A673 (cell line): ENCODE data around the gene PRKG1. TPM values are rescaled to one million over a fixed set of nuclear protein-coding genes. Genes with fewer than 3 reads are reported as not detected.

Experiments
- BruUV-seq: library from RNA; stranded (reverse); fragments of 400-500 nt; replicated peaks from 2 replicates; lab custom pipeline; 2021; lab: Mats Ljungman, UMichigan
- CTCF ChIA-PET: fragments of 300-600 bp; sonication (Branson Sonifier 250); formaldehyde crosslinking; loops from one replicate; lab custom pipeline; 2022; ENCODE audit warnings: antibody characterized with exemption; lab: Charles Lee
- POLR2A ChIA-PET: fragments of 300-600 bp; sonication (Branson Sonifier 250); formaldehyde crosslinking; loops from one replicate; lab custom pipeline; 2022; ENCODE audit warnings: antibody characterized with exemption; ENCODE audit not compliant: low non-redundant PET; lab: Charles Lee
- DNase-seq: peaks from one replicate; pipeline ENCODE4 v3.0.0-alpha.2; 2015; ENCODE audit warnings: low spot score
- H3K27ac ChIP-seq: fragments of 200-600 bp; sonication (generic); 2 replicates; pipeline ENCODE4 v1.5.1; 2016; ENCODE audit warnings: mixed run types, low read depth, mild to moderate bottlenecking, mixed read lengths, antibody characterized with exemption, low read length; ENCODE audit not compliant: poor library complexity, severe bottlenecking
- H3K27me3 ChIP-seq: fragments of 200-600 bp; sonication (generic); replicated peaks from 2 replicates; pipeline ENCODE4 v1.6.1; 2017; ENCODE audit warnings: mixed run types, low read depth, mild to moderate bottlenecking, mixed read lengths, antibody characterized with exemption, low read length; ENCODE audit not compliant: insufficient read depth, poor library complexity
- H3K36me3 ChIP-seq: fragments of 200-600 bp; sonication (generic); 2 replicates; pipeline ENCODE4 v1.6.1; 2016; ENCODE audit warnings: mixed run types, mild to moderate bottlenecking, mixed read lengths, antibody characterized with exemption, low read length; ENCODE audit not compliant: insufficient read depth, poor library complexity, severe bottlenecking
- H3K4me1 ChIP-seq: fragments of 200-600 bp; sonication (generic); 2 replicates; pipeline ENCODE4 v1.6.1; 2017; ENCODE audit warnings: mixed run types, mild to moderate bottlenecking, mixed read lengths, antibody characterized with exemption, low read length; ENCODE audit not compliant: insufficient read depth, poor library complexity, severe bottlenecking
- H3K4me3 ChIP-seq: fragments of 200-600 bp; sonication (generic); 2 replicates; pipeline ENCODE4 v1.5.1; 2016; ENCODE audit warnings: low read depth, mixed run types, mild to moderate bottlenecking, mixed read lengths, low read length; ENCODE audit not compliant: poor library complexity, severe bottlenecking
- H3K9me3 ChIP-seq: fragments of 200-600 bp; sonication (generic); 2 replicates; pipeline ENCODE4 v1.6.1; 2016; ENCODE audit warnings: mixed run types, low read depth, mild to moderate bottlenecking, mixed read lengths, antibody characterized with exemption, low read length; ENCODE audit not compliant: poor library complexity, severe bottlenecking
- EZH2 ChIP-seq: fragments of 200-600 bp; sonication (generic); IDR thresholded peaks from 2 replicates; pipeline ENCODE4 v1.6.1; 2017; ENCODE audit warnings: borderline replicate concordance, low read depth, mild to moderate bottlenecking, mixed read lengths, antibody characterized with exemption, low read length; ENCODE audit not compliant: poor library complexity, severe bottlenecking
- intact Hi-C: fragments of 100-400 bp; cut with micrococcal nuclease; formaldehyde crosslinking; loops from one replicate; pipeline ENCODE4 v1.10.0; 2022; ENCODE audit not compliant: unreplicated experiment
- total RNA-seq: library from RNA; stranded (reverse); gene quantifications from 2 replicates; pipeline ENCODE4 v1.2.3, GENCODE V29; 2021
- TF ChIP-seq, protein P1 (sequence below): fragments of 300-800, 200-600 bp; sonication (generic); conservative IDR thresholded peaks from 2 replicates; pipeline ENCODE4 v1.5.1; 2017; ENCODE audit warnings: low read depth, mild to moderate bottlenecking, antibody characterized with exemption, low read length, moderate library complexity, mixed read lengths

The PRKG1 gene
- total RNA-seq, 1 experiment from 2014 or later, result 0.58 TPM

- intact Hi-C loops, result no loop called here
- H3K4me1 ChIP-seq, result no peaks in the 10 kb centered on the region
- DNase-seq, result no peak
- TF ChIP-seq EZH2, result no peak
- TF ChIP-seq, protein P1, sequence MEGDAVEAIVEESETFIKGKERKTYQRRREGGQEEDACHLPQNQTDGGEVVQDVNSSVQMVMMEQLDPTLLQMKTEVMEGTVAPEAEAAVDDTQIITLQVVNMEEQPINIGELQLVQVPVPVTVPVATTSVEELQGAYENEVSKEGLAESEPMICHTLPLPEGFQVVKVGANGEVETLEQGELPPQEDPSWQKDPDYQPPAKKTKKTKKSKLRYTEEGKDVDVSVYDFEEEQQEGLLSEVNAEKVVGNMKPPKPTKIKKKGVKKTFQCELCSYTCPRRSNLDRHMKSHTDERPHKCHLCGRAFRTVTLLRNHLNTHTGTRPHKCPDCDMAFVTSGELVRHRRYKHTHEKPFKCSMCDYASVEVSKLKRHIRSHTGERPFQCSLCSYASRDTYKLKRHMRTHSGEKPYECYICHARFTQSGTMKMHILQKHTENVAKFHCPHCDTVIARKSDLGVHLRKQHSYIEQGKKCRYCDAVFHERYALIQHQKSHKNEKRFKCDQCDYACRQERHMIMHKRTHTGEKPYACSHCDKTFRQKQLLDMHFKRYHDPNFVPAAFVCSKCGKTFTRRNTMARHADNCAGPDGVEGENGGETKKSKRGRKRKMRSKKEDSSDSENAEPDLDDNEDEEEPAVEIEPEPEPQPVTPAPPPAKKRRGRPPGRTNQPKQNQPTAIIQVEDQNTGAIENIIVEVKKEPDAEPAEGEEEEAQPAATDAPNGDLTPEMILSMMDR, result no peak
- H3K27me3 ChIP-seq, result no peaks in the 10 kb centered on the region
- H3K4me3 ChIP-seq, result no peak overlapping the region
- no peaks in the 10 kb centered on the region for H3K36me3 ChIP-seq
- POLR2A ChIA-PET, result no interaction called here
- no peaks in the 10 kb centered on the region for H3K9me3 ChIP-seq
- CTCF ChIA-PET, result no interaction called here
- H3K27ac ChIP-seq, result no peak overlapping the region
- no TSS peak for BruUV-seq
These were observed 478.6 kb downstream of the PRKG1 start for GRCh38 chr10:51552879-51553278.

- no TSS peak for BruUV-seq
- Histone ChIP-seq H3K27ac (no peak overlapping the region), H3K4me3 (no peak overlapping the region), H3K36me3 (no peaks in the 10 kb centered on the region), H3K9me3 (no peaks in the 10 kb centered on the region), H3K4me1 (no peaks in the 10 kb centered on the region), H3K27me3 (no peaks in the 10 kb centered on the region)
- intact Hi-C loops, result no loop called here
- CTCF ChIA-PET, result no interaction called here
- POLR2A ChIA-PET, result no interaction called here
- TF ChIP-seq, protein P1, result no peak
- no peak for TF ChIP-seq EZH2
- DNase-seq, result no peak
These were observed 490.7 kb downstream of the PRKG1 start for GRCh38 chr10:51564896-51565510.

DNA sequence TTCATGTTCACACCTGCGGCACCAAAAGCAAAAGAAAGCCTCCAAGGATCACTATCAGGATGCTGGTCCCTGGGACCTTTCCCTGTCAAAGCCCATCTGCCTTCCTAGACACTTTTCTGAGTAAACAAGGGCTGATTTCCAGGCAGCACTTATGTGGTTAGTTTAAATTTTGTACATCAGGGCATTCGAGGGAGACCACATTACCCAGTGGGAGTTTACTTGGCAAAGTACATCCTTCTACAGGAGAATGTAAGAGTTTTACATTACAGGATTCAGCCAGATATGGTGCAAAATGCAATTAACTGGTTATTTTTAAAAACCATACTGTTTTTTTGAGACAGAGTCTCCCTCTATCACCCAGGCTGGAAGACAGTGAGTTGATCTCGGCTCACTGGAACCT lies 493.0 kb downstream of the PRKG1 start:
- DNase-seq, result no peak
- Histone ChIP-seq H3K36me3 (no peaks in the 10 kb centered on the region), H3K27me3 (no peaks in the 10 kb centered on the region), H3K9me3 (no peaks in the 10 kb centered on the region), H3K27ac (no peak overlapping the region), H3K4me1 (no peaks in the 10 kb centered on the region), H3K4me3 (no peak overlapping the region)
- ChIA-PET CTCF (no interaction called here), POLR2A (no interaction called here)
- intact Hi-C loops, result no loop called here
- BruUV-seq, result no TSS peak
- TF ChIP-seq EZH2, result no peak
- TF ChIP-seq, protein P1, result no peak
